Right cardiac atrium (tissue), 5 donors: ENCODE data around the gene TSPAN16. TPM values are rescaled to one million over a fixed set of nuclear protein-coding genes. Genes with fewer than 3 reads are reported as not detected.
"Not testable (repeated sequence)": the region's sequence is repeated elsewhere in the genome, so short reads cannot be mapped to it uniquely, and the experiment has no call there.

Source experiments
- ATAC-seq, 2 donors: fragments of 200-7000 bp; cut with Tn5 transposase; one replicate each; pipeline versions ENCODE4 v1.8.0 to v1.9.1; 2020; ENCODE audit warnings: moderate library complexity in 2 of 2, mild to moderate bottlenecking in 1 of 2
- DNase-seq, 3 donors: peaks; one replicate each; pipeline ENCODE4 v3.0.0-alpha.2; 2020
- H3K27ac ChIP-seq: one replicate; pipeline ENCODE4 v1.5.1; 2013; ENCODE audit warnings: mild to moderate bottlenecking, low read length, control low read depth, moderate library complexity
- H3K27me3 ChIP-seq: one replicate; pipeline ENCODE4 v1.6.1; 2013; ENCODE audit not compliant: control insufficient read depth, insufficient read depth
- H3K4me1 ChIP-seq: one replicate; pipeline ENCODE4 v1.6.1; 2013; ENCODE audit warnings: low read length; ENCODE audit not compliant: control insufficient read depth, insufficient read depth
- H3K4me3 ChIP-seq: one replicate; pipeline ENCODE4 v1.5.1; 2013; ENCODE audit warnings: low read length, control low read depth
- H3K9me3 ChIP-seq: one replicate; pipeline ENCODE4 v1.6.1; 2013; ENCODE audit warnings: low read length; ENCODE audit not compliant: control insufficient read depth
- WGBS: extraction: QIAGEN DNeasy Blood & Tissue Kit; methylation state at CpG from one replicate; pipeline ENCODE4 v1.1.7; 2013; 5-methylcytosine and 5-hydroxymethylcytosine counted together
- intact Hi-C, 4 donors: fragments of 100-400 bp; cut with DNase I; formaldehyde crosslinking; loops; one replicate each; pipeline versions ENCODE4 v1.11.0 to v1.14.0; 2022 to 2023
- polyA plus RNA-seq: library from polyadenylated mRNA; stranded (reverse); fragments of 200-250 nt; gene quantifications from one replicate; pipeline ENCODE4 v1.2.3, GENCODE V29; 2013
- total RNA-seq, 4 donors: library from RNA; stranded (reverse); fragmentation: NEBNext Ultra II Directional; extraction: Animal tissue kit (Norgen Biotek cat#: 25700); gene quantifications; one replicate each; pipeline ENCODE4 v1.2.1, GENCODE V29; 2021
- donor health status: healthy with polysubstance abuse.
- donor health status: DM: no; HTN: yes; CAD: no.
- donor health status: DM: no; HTN: no; CAD: no.
- donor health status: DM: no; HTN: yes; CAD: no; lungs with severe emphysema.
- donor health status: DM: yes; HTN: yes; CAD: no.

Gene TSPAN16
- total and polyA plus RNA-seq, 5 donors: not detected

DNA sequence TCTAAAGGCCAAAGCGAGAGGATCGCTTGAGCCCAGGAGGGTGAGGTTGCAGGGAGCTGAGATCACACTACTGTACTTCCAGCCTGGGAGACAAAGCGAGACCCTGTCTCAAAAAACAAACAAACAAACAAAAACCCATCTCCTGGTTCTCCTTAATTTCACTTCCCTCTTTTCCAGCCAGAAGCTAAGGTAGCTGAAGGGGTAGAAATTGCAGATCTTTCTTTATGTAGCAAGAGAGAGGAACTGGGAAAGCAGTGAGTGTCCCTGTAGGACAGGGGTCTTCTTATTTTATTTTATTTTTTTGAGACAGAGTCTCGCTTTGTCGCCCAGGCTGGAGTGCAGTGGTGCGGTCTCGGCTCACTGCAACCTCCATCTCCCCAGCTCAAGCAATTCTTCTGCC, 4.5 kb upstream of the TSPAN16 start:
- peaks cover 2% of the 10 kb centered on the region for H3K4me1 ChIP-seq
- DNase-seq: no peak
- H3K9me3 ChIP-seq: no peaks in the 10 kb centered on the region
- no peak overlapping the region for H3K27ac ChIP-seq
- ATAC-seq: no peak
- intact Hi-C loops: loop anchor here in 3 of 4 donors (5.0 to 10.0 kb wide), 2 partner anchors 153 to 156 kb away; no protein-coding TSS in a partner anchor
- no peak overlapping the region for H3K4me3 ChIP-seq
- WGBS: 90% methylated on average over 7 of the region's 7 CpGs
- H3K27me3 ChIP-seq: no peaks in the 10 kb centered on the region

DNA sequence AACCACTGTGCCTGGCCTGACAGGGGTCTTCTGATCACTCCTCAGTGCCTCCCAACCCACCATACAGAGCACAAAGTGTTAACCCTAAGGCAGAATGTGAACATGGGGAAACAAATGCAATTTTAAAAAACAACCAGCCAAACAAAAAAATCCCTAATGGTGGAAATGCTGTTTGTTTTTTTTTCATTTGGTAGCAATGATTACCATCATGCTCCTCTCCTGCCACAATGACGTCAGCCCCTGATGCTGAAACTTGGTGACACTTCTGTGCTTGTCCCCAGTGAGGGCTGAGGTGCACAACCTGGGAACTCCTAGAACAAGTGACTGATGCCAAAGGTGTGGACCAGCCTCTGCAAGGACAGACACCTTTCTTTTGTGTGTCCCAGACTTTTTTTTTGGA, 4.0 kb upstream of the TSPAN16 start:
- ATAC-seq: no peak
- H3K4me3 ChIP-seq: no peak overlapping the region
- no peaks in the 10 kb centered on the region for H3K27me3 ChIP-seq
- no peaks in the 10 kb centered on the region for H3K9me3 ChIP-seq
- peaks cover 2% of the 10 kb centered on the region for H3K4me1 ChIP-seq
- WGBS: 69% methylated on average over 1 of the region's 1 CpG
- H3K27ac ChIP-seq: no peak overlapping the region
- intact Hi-C loops: loop anchor here in 3 of 4 donors (5.0 to 10.0 kb wide), 2 partner anchors 153 to 155 kb away; no protein-coding TSS in a partner anchor
- peak in 1 of 3 donors; percentile 18 for DNase-seq

DNA sequence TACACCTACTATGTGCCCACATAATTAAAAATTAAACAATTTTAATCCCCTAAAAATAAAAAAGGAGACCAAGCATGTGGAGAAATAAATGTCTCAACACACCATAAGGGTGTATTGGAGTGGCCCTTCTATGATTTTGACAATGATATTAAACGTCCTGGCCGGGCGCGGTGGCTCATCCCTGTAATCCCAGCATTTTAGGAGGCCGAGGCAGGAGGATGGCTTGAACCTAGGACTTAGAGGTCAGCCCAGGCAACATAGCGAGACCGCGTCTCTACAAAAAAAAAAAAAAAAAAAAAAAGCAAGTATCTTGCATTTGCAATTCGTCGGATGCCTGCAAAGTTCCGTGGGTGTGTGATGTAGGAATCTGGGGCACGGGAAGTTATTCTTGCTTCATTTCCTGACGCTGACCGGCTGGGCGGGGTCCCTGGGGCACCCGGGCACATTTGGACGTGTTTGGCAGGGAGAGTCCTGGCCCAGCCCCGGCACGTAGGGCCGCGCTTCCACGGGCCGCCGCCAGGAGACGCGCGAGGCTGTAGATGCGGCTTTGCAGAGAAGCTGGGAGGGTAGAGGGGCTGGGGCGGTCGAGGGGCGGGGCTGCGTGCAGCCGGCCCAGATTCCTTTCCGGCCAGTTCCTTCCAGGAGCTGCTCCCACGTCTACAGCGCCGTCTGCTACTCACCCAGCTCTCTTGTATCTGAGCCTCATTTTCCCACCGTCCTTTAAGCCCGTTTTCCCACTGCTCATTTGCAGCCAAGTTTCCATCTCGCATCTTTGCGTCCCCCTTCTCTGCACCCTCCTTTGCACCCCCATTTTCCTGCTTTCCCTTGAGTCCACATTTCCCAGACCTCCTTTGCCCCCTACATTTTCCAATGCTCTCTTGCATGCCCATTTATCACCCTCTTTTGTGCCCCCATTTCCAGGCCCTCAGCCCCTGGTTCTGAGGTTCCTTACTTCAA, 2.2 kb upstream of the TSPAN16 start:
- Histone ChIP-seq H3K4me3 (peak overlapping the region; percentile 21), H3K27me3 (no peaks in the 10 kb centered on the region), H3K4me1 (peaks cover 2% of the 10 kb centered on the region), H3K27ac (peak overlapping the region; percentile 77), H3K9me3 (no peaks in the 10 kb centered on the region)
- 4% methylated on average over 41 of the region's 41 CpGs for WGBS
- peak; percentile 97 to 99 (median 99) for DNase-seq
- peak; percentile 97 for ATAC-seq
- intact Hi-C loops: loop anchor here in 3 of 4 donors (5.0 to 10.0 kb wide), 2 partner anchors 151 to 154 kb away; no protein-coding TSS in a partner anchor

DNA sequence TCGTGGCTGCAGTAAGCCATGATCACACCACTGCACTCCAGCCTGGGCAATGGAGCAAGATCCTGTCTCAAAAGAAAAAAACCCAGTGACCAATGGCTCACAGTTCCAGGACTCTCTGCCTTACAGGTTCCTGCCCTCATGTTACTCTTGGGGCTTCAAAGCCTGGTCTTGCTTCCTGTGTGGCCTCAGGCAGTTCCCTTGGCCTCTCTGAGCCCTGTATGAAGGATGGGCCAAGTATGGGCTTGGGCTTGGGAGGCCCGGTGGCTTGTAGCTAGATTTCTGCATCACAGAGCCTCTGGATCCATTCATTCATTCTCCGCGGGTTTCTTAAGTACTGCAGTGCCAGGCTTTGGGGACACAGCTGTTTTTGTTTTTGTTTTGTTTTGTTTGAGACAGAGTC, 780 bp upstream of the TSPAN16 start:
- no peaks in the 10 kb centered on the region for H3K9me3 ChIP-seq
- intact Hi-C loops: loop anchor here in 3 of 4 donors (5.0 to 10.0 kb wide), 3 partner anchors 42 to 152 kb away; partner anchors contain the start of gene RAB3D (in 1 of the 3)
- peaks cover 2% of the 10 kb centered on the region for H3K4me1 ChIP-seq
- no peaks in the 10 kb centered on the region for H3K27me3 ChIP-seq
- DNase-seq (peak in 2 of 3 donors; percentile 5 to 14), ATAC-seq (no peak)
- H3K27ac ChIP-seq: no peak overlapping the region
- 89% methylated on average over 4 of the region's 4 CpGs for WGBS
- H3K4me3 ChIP-seq: no peak overlapping the region

DNA sequence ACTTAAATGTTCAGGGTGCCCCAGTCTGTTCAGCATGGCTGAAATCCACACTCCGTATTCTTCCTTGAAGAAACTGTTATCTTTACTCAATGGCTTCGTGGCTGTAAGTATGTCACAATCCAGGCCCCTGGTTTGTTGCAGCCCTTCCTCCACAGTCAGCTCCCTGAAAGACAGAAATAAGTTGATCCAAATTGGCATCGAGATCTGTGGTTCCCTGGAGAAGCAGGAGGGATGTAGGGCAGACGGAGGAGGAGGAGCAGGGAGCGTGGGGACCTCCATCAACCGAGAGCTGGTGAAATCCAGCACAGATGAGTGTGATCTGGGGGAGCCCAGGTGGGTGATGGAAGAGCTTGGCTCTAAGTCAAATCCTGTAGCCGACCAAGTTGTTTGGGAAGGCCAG, 304 bp downstream of the TSPAN16 start:
- H3K4me3 ChIP-seq: no peak overlapping the region
- no peaks in the 10 kb centered on the region for H3K9me3 ChIP-seq
- intact Hi-C loops: loop anchor here in 3 of 4 donors (5.0 to 10.0 kb wide), 3 partner anchors 41 to 151 kb away; partner anchors contain the start of gene RAB3D (in 1 of the 3)
- peaks cover 2% of the 10 kb centered on the region for H3K4me1 ChIP-seq
- no peaks in the 10 kb centered on the region for H3K27me3 ChIP-seq
- DNase-seq (peak; percentile 52 to 69 (median 65)), ATAC-seq (peak; percentile 25 to 28)
- peak overlapping the region; percentile 74 for H3K27ac ChIP-seq
- 36% methylated on average over 7 of the region's 7 CpGs for WGBS

DNA sequence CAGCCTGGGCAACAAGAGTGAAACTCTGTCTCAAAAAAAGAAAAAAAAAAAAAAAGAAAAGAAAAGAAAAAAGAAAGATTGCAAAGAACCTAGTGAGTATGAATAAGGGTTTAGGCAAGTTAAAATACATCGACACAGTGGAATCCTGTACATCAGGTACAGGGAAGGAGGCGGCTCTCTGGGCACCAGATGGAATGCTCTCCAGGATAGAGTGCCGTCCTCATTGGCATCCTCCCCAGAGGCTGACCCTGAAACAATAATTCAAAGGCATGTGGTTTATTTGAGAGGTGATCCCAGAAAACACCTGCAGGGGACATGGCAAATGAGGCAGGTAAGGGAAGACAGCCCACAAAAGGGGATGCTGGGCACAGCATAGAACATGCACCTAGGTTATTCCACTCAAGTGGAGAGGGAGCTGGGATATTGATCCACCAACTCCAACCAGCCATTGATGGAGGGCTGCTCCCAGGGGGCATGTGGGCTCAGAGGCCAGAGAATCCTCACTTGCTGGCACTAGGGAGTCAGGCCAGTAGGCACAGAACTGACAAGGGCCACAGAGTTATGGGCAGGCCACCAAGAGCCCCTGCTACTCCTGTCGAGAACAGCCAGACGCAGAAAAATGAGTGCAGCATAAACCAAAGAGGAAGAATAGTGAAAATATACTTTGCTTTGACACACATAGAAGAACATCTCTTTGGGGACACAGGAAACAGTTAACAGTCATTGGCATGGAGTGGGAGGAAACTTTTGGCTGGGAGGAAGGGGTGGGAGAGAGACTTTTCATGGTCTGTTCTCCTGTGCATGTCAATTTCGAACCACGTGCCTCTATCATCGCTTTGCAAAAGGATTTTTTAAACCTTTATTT, 4.2 kb downstream of the TSPAN16 start:
- 70% methylated on average over 8 of the region's 8 CpGs for WGBS
- intact Hi-C loops: loop anchor here in 3 of 4 donors (5.0 to 10.0 kb wide), 3 partner anchors 37 to 147 kb away; partner anchors contain the start of gene RAB3D (in 1 of the 3)
- DNase-seq (peak in 2 of 3 donors; percentile 5 to 27), ATAC-seq (no peak)
- no peaks in the 10 kb centered on the region for H3K27me3 ChIP-seq
- no peaks in the 10 kb centered on the region for H3K4me1 ChIP-seq
- H3K27ac ChIP-seq: no peak overlapping the region
- H3K4me3 ChIP-seq: no peak overlapping the region
- H3K9me3 ChIP-seq: no peaks in the 10 kb centered on the region

DNA sequence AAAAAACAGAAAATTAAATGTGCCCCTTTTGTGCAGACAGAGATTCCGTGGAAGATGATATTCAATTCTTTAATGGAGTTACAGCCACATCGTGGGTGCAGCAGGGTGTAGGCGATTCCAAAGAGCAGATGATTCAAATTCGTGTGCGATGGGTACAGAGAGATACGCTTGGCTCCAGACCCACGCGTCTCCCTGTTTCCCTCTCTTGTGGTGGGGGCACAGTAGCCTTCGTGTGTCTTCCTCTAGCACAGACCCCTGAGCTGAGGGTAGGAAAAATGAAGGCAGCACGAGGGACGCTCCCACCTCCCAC, 4.8 kb downstream of the TSPAN16 start:
- 76% methylated on average over 11 of the region's 11 CpGs for WGBS
- no peaks in the 10 kb centered on the region for H3K9me3 ChIP-seq
- DNase-seq (peak in 1 of 3 donors; percentile 14), ATAC-seq (no peak)
- H3K27me3 ChIP-seq: no peaks in the 10 kb centered on the region
- H3K4me1 ChIP-seq: no peaks in the 10 kb centered on the region
- intact Hi-C loops: no loop called here
- H3K4me3 ChIP-seq: no peak overlapping the region
- H3K27ac ChIP-seq: no peak overlapping the region

DNA sequence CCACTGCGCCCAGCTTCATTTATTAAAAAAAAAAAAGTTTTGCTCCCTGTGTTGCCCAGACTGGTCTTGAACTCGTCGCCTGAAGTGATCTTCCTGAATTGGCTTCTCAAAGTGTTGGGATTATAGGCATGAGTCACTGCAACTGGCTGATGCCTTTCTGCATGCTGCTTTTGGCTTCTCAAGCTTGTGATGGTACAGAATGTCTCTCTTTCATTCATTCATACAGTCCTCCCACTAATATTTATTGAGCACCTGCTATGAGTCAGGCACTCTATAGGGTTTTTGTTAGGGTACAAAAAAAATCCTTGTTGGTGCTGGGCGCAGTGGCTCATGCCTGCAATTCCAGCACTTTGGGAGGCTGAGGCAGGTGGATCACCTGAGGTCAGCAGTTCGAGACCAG, 9.0 kb downstream of the TSPAN16 start:
- WGBS: 92% methylated on average over 5 of the region's 5 CpGs

DNA sequence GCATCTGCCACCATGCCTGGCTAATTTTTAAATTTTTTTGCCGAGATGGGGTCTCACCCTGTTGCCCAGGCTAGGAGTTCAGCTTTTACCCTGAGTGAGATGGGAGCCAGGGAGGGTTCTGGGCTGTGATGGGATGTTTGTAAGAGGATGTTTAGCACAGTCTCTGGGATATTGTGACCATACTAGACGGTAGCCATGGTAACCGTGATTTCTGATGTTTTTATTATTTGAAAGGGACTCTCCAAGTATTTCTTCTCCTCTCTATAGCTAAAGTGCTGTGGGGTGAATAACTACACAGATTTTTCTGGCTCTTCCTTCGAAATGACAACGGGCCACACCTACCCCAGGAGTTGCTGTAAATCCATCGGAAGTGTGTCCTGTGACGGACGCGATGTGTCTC, 10.4 kb downstream of the TSPAN16 start:
- no peak overlapping the region for H3K4me3 ChIP-seq

More for the DNA sequence above, 9.0 kb downstream of the TSPAN16 start:
- intact Hi-C loops: no loop called here
- no peaks in the 10 kb centered on the region for H3K4me1 ChIP-seq
- DNase-seq (no peak), ATAC-seq (no peak)
- H3K27me3 ChIP-seq: no peaks in the 10 kb centered on the region
- H3K9me3 ChIP-seq: no peaks in the 10 kb centered on the region
- no peak overlapping the region for H3K27ac ChIP-seq
- no peak overlapping the region for H3K4me3 ChIP-seq

DNA sequence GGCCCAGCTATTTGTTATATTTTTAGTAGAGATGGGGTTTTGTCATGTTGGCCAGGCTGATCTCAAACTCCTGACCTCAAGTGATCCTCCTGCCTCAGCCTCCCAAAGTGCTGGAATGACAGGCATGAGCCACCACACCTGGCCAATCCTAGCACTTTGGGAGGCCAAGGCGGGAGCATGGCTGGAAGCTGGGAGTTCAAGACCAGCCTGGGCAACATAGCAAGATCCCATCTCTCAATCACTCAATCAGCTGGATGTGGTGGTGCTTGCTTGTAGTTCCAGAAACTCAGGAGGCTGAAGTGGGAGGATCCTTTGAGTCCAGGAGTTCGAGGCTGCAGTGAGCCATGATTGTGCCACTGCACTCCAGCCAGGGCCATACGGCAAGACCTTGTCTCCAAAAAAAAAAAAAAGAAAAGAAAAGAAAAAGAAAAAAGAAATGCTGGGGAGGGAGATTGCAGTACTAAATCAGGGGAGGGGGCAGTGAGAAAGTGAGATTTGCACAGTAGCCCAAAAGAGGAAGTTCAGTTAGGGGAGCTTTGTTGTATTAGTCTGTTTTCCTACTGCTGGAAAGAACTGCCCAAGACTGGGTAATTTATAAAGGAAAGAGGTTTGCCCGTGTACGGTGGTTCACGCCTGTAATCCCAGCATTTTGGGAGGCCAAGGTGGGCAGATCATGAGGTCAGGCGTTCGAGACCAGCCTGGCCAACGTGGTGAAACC, 24.5 kb downstream of the TSPAN16 start:
- H3K27me3 ChIP-seq, H3K9me3 ChIP-seq, H3K4me3 ChIP-seq, H3K27ac ChIP-seq, H3K4me1 ChIP-seq, intact Hi-C loops, ATAC-seq: not testable (repeated sequence)
- 78% methylated on average over 9 of the region's 9 CpGs for WGBS
- DNase-seq: peak in 2 of 3 donors; percentile 3 to 15

More for the DNA sequence above, 10.4 kb downstream of the TSPAN16 start:
- intact Hi-C loops: no loop called here
- Histone ChIP-seq H3K4me1 (no peaks in the 10 kb centered on the region), H3K27ac (no peak overlapping the region), H3K9me3 (no peaks in the 10 kb centered on the region), H3K27me3 (no peaks in the 10 kb centered on the region)
- WGBS: 79% methylated on average over 9 of the region's 9 CpGs
- DNase-seq (peak in 1 of 3 donors; percentile 16), ATAC-seq (no peak)
